OCI-LY1 (cell line): ENCODE data around the gene ATL1.

Source experiments
- EZH2 ChIP-seq: fragments of 200-600 bp; sonication (generic), shearing (Covaris generic); IDR thresholded peaks from 2 replicates; pipeline ENCODE4 v1.8.0; 2017; ENCODE audit warnings: borderline replicate concordance, mixed run types, mild to moderate bottlenecking, antibody characterized with exemption, low read length, moderate library complexity, mixed read lengths
- TF ChIP-seq, protein P1 (sequence below): fragments of 200-600 bp; sonication (generic), shearing (Covaris generic); IDR thresholded peaks from 2 replicates; pipeline ENCODE4 v1.5.1; 2017; ENCODE audit warnings: mild to moderate bottlenecking, antibody characterized with exemption, low read length, moderate library complexity, mixed read lengths

DNA sequence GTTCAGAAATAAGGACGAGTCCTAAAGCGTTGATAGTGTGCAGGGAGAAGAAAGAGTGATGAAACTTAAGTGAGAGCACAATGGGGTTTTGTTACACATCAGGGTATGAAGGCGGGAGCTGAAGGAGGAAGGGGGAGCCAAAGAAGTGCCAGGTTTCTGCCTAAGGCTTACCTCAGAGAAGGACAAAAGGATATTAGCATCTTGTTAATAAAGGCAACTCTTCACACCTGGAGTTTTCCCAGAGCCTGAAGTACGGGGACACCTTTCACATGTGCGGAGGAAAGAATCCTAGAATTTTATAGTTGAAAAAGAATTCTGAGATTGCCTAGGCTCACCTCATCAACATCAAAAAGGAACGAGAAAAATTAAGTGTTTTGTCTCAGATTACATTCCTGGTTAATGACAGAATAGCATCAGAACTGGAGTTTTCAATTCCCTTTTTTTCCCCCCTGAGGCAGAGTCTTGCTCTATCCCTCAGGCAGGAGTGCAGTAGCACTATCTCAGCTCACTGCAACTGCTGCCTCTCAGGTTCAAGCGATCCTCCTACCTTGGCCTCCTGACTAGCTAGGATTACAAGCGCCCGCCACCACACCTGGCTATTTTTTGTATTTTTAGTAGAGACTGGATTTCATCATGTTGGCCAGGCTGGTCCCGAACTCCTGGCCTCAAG, 110.4 kb downstream of the ATL1 start:
- TF ChIP-seq, protein P1, sequence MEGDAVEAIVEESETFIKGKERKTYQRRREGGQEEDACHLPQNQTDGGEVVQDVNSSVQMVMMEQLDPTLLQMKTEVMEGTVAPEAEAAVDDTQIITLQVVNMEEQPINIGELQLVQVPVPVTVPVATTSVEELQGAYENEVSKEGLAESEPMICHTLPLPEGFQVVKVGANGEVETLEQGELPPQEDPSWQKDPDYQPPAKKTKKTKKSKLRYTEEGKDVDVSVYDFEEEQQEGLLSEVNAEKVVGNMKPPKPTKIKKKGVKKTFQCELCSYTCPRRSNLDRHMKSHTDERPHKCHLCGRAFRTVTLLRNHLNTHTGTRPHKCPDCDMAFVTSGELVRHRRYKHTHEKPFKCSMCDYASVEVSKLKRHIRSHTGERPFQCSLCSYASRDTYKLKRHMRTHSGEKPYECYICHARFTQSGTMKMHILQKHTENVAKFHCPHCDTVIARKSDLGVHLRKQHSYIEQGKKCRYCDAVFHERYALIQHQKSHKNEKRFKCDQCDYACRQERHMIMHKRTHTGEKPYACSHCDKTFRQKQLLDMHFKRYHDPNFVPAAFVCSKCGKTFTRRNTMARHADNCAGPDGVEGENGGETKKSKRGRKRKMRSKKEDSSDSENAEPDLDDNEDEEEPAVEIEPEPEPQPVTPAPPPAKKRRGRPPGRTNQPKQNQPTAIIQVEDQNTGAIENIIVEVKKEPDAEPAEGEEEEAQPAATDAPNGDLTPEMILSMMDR: no peak
- TF ChIP-seq EZH2: no peak
